Kidney epithelial cell (primary cell): ENCODE data around the gene ECPAS. TPM values are rescaled to one million over a fixed set of nuclear protein-coding genes. Genes with fewer than 3 reads are reported as not detected.

Source experiments
- DNase-seq: peaks from one replicate; pipeline ENCODE4 v3.0.0-alpha.2; 2010; ENCODE audit warnings: low read depth
- H3K27me3 ChIP-seq: 2 replicates; pipeline ENCODE4 v1.6.0; 2011; ENCODE audit warnings: low read length; ENCODE audit not compliant: control insufficient read depth, insufficient read depth
- H3K36me3 ChIP-seq: 2 replicates; pipeline ENCODE4 v1.5.1; 2011; ENCODE audit warnings: low read length; ENCODE audit not compliant: control insufficient read depth, insufficient read depth
- H3K4me3 ChIP-seq: 2 replicates; pipeline ENCODE4 v1.5.1; 2011; ENCODE audit warnings: low read depth, mild to moderate bottlenecking, control low read depth, low read length
- total RNA-seq: library from RNA; depleted of rRNA; stranded (reverse); fragments of >200 nt; gene quantifications from 2 replicates; pipeline ENCODE4 v1.2.3, GENCODE V29; 2015
- TF ChIP-seq, protein P1 (sequence below): IDR thresholded peaks from 2 replicates; pipeline ENCODE4 v1.5.1; 2011; ENCODE audit warnings: mild to moderate bottlenecking, moderate library complexity, low read length, control low read depth, inconsistent platforms; ENCODE audit not compliant: insufficient read depth, poor library complexity, severe bottlenecking

Gene ECPAS
- total RNA-seq, 1 donor from 2014 or later = 67.0 TPM

DNA sequence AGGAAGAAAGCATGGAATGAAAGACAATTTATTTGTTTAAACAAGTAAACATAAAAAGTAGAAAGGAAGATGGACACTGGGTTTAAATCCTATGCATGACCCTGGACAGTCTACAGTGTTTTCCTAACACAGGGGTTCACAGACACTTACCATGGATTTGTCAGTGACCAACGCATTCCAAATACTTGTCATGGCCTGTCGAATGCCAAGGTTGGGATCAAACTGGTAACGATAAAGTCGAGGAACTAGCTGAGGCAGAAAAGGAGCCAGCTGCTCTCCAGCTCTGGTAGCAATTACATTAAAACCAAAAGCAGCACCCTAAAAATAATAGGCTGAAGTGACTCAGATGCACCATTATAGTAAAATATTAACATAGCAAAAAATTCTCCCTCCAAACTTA is 94.8 kb downstream of the ECPAS start:
- TF ChIP-seq, protein P1, sequence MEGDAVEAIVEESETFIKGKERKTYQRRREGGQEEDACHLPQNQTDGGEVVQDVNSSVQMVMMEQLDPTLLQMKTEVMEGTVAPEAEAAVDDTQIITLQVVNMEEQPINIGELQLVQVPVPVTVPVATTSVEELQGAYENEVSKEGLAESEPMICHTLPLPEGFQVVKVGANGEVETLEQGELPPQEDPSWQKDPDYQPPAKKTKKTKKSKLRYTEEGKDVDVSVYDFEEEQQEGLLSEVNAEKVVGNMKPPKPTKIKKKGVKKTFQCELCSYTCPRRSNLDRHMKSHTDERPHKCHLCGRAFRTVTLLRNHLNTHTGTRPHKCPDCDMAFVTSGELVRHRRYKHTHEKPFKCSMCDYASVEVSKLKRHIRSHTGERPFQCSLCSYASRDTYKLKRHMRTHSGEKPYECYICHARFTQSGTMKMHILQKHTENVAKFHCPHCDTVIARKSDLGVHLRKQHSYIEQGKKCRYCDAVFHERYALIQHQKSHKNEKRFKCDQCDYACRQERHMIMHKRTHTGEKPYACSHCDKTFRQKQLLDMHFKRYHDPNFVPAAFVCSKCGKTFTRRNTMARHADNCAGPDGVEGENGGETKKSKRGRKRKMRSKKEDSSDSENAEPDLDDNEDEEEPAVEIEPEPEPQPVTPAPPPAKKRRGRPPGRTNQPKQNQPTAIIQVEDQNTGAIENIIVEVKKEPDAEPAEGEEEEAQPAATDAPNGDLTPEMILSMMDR = no peak
- Histone ChIP-seq H3K27me3 (no peaks in the 10 kb centered on the region), H3K4me3 (no peak overlapping the region), H3K36me3 (no peaks in the 10 kb centered on the region)
- no peak for DNase-seq

DNA sequence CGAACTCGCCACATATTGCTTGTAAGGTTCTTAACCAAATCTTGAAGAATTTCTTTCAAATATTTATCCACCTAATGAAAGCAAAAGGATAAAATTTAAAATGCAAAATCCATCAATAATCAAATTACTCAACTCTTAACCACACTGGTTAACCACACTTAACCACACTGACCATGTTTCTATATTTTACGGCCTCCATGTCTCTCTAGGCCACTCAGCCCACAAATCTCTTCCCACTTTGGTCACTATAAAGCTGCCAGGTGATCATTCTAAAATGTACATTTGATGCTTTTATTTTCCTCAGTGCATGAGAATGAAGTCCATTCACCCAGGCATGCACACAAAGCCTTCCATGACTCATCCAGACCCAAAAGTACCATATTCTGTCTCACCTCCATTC is 97.8 kb downstream of the ECPAS start:
- Histone ChIP-seq H3K4me3 (no peak overlapping the region), H3K36me3 (peaks cover 1% of the 10 kb centered on the region), H3K27me3 (no peaks in the 10 kb centered on the region)
- DNase-seq = no peak
- TF ChIP-seq, protein P1 = no peak

DNA sequence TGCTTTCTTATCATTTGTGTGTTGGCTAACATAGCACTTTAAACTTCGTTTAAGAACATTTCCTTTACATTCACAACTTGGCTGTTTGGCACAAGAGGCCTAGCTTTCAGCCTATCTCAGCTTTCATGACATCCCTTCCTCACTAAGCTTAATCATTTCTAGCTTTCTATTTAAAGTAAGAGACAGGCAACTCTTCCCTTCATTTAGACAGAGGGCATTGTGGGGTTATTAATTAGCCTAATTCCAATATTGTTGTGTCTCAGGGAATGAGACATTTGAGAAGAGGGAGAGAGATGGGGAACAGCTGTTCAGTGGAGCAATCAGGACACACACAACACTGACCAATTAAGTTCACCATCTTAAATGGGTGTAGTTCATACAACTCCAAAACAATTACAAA is 103.2 kb downstream of the ECPAS start:
- peaks cover 1% of the 10 kb centered on the region for H3K36me3 ChIP-seq
- H3K4me3 ChIP-seq = no peak overlapping the region
- no peak for DNase-seq
- TF ChIP-seq, protein P1 = no peak
- no peaks in the 10 kb centered on the region for H3K27me3 ChIP-seq

DNA sequence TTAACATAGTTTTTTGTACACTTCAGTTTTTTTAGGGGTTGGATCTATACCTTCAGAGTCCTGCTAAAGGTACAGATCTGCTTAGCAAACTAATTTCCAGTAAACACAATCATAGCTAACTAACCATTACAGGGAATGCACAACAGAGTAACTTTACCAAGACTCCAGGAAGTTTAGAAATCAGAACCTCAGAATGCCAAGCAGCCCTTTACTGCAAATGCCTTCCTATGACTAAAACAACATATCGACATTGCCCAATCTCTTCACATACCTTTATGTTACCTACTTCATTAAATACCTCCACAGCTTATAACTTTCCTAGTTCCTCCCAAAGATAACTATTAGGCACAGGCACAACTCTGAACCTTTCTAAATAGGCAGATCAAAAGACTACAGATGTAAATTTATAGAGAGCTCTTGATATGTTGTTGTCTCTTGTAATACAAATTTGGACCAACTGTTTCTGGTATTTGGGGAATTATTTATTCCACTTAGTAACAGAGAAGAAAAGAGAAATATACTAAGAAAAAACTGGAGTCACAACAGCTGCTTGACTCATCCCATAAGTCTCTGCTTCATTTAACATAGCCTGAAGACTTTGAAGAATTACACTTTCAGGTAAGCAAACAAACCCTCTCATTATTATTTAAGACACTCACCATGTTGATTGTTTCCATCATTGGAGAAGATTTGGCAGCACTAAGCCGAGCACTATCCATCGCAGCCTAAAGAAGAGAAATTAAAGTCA is 108.2 kb downstream of the ECPAS start:
- TF ChIP-seq, protein P1 = no peak
- no peaks in the 10 kb centered on the region for H3K36me3 ChIP-seq
- H3K27me3 ChIP-seq = no peaks in the 10 kb centered on the region
- no peak for DNase-seq
- H3K4me3 ChIP-seq = no peak overlapping the region

DNA sequence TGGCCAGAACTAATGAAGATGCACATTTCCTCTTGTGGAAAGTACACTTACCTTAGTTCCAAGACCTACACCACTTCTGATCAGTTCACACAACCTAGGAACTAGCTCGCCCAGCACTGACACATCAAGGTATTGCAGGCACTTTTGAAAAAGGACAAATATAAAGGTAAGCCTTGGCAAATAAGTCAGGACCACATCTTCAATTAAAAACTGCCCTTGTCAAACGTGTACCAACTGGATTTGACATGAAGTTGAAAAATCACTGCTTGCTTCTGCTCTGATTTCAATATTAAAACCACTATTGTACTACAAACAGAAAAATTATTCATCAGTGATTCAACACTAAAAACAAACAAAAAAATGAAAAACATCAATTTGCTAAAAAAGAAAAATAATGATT is 109.1 kb downstream of the ECPAS start:
- TF ChIP-seq, protein P1 = no peak
- no peaks in the 10 kb centered on the region for H3K36me3 ChIP-seq
- no peak overlapping the region for H3K4me3 ChIP-seq
- H3K27me3 ChIP-seq = no peaks in the 10 kb centered on the region
- DNase-seq = no peak

DNA sequence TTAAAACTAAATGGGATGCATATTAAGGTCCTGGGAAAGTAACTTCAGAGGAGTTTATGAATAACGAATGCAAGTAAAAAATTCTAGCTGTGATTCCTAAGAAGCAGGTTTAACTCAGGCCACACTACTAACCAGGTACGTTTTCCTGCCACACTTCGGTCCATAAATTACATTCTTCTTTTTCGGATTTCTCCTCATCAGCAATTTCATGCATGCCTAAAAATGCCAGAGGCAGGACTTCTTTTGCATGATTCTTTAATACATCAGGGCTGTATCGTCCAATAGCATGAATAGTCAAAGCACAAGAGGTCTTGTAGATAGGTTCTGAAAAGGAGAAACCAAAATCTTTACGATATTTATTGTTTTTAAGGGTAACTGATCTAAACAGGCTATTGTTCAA is 111.9 kb downstream of the ECPAS start:
- Histone ChIP-seq H3K36me3 (peaks cover 1% of the 10 kb centered on the region), H3K27me3 (no peaks in the 10 kb centered on the region), H3K4me3 (no peak overlapping the region)
- TF ChIP-seq, protein P1 = no peak
- DNase-seq = no peak
